HG03066 (cell line): ENCODE measurements around the gene ASIC2.
"Not testable (repeated sequence)": the region's sequence is repeated elsewhere in the genome, so short reads cannot be mapped to it uniquely, and the experiment has no call there.

Source experiments
- ATAC-seq: cut with Tn5 transposase; IDR thresholded peaks from one replicate; pipeline ENCODE4 v1.9.1; 2021; ENCODE audit warnings: low read depth; ENCODE audit not compliant: unreplicated experiment

Gene ASIC2

DNA sequence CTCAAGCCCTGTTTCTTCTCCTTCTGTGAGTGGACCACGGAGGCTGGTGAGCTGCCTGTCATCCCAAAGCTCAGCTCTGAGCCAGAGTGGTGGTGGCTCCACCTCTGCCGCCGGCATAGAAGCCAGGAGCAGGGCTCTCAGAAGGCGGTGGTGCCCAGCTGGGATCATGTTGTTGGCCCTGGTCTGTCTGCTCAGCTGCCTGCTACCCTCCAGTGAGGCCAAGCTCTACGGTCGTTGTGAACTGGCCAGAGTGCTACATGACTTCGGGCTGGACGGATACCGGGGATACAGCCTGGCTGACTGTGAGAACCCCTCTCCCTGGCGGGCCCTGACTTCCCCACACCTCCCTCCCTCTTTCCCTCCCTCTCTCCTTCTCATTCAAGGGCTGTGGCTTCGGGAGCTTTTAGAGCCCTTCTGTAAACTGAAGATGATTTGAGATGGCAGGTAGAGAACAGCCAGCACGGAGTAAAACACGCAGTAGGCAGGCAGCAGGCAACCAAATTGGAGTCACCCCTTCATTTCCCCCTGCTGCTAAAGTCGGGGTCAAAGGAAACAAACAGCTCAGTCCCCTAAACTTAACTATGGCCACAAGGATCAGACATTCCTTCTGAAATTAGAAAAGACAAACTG lies 297.6 kb downstream of the ASIC2 start:
- no peak for ATAC-seq

DNA sequence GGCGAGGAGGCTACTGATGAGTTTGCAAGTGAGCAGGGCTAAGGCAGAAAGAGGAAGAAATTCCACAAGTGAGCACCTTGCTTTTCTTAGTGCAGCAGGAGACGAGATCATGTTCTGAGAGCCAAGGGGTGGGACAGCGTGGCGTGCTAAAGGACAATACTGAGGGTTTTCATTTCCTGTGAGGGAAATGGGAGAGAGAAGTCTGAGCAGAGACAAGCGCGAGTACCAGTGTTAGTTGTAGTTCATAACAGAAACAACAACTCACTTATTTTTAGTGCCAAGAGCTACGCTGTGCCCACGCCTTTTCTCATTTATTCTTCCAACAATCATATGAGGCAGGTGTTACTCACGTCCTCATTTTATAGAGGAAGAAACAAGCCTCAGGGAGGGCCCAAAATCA lies 299.1 kb downstream of the ASIC2 start:
- ATAC-seq: no peak

GRCh38 chr17:32992321-32993033 lies 300.6 kb downstream of the ASIC2 start:
- no peak for ATAC-seq

GRCh38 chr17:32988481-32989101 lies 304.5 kb downstream of the ASIC2 start:
- ATAC-seq: no peak

DNA sequence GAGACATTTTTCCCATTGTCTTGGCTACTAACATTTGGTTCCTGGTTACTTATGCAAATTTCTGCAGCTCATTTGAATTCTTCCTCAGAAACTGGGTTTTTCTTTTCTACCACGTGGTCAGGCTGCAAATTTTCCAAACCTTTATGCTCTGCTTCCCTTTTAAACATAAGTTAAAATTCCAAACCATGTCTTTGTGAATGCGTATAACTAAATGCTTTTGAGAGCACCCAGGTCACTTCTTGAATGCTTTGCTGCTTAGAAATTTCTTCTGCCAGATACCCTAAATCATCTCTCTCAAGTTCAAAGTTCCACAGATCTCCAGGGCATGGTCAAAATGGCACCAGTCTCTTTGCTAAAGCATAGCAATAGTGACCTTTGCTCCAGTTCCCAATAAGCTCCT lies 305.2 kb downstream of the ASIC2 start:
- ATAC-seq: not testable (repeated sequence)

- ATAC-seq: not testable (repeated sequence)
Observed at GRCh38 chr17:32987453-32987805, 305.7 kb downstream of the ASIC2 start.

GRCh38 chr17:32985050-32985756 lies 307.9 kb downstream of the ASIC2 start:
- ATAC-seq: no peak

- ATAC-seq: not testable (repeated sequence)
Observed at GRCh38 chr17:32981611-32982010, 311.5 kb downstream of the ASIC2 start.

DNA sequence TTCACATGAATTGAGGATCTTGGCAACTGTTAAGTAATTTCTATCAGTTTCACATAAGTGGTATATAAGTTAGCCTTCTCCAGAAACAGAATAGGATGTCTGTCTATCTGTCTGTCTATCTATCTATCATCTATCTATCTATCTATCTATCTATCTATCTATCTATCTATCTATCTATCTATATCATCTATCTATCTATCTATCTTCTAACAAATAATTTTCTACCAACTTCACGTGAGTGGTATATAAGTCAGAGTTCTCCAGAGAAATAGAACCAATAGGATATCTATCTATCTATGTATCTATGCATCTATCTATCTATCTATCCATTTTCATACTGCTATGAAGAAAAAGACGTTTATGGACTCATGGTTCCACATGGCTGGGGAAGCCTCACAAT lies 312.9 kb downstream of the ASIC2 start:
- ATAC-seq: no peak

DNA sequence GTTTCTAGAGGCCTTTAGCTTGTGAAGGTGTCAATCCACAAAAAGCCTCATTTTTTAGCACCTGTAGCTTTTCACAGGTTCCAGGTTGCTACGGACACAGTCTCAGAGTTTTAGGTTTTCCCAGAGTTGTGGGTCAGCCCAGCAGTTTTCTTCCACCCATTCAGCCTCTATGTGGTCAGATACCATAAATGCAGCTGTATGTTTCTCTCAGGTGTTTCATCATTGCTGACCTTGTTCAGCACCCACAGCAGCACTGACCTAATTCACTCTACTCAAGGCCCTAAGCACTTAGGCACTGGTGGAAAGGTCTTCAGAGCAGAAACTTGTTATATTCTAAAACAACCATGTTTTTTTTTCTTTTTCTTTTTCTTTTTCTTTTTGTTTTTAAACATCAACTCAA lies 316.5 kb downstream of the ASIC2 start:
- ATAC-seq: no peak

GRCh38 chr17:32976131-32976530 lies 317.0 kb downstream of the ASIC2 start:
- ATAC-seq: no peak

DNA sequence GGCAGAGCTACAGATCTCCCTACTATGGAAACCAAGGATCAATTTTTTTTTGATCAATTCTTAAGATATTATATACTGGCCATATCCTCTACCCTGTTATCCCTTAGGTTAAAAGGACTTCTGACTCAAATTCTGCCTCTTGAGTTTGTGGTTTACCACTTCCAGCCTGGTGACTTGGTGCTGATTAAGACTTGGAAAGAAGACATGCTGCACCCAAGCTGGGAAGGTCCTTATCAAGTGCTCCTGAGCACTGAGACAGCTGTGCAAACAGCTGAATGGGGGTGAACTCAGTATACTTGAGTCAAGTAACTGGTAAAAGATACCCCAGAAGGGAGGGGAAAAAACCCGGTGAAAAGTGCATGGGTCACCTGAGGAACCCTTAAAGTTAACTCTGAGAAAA lies 321.9 kb downstream of the ASIC2 start:
- no peak for ATAC-seq

- ATAC-seq: no peak
Observed at GRCh38 chr17:32970281-32970680, 322.8 kb downstream of the ASIC2 start.

DNA sequence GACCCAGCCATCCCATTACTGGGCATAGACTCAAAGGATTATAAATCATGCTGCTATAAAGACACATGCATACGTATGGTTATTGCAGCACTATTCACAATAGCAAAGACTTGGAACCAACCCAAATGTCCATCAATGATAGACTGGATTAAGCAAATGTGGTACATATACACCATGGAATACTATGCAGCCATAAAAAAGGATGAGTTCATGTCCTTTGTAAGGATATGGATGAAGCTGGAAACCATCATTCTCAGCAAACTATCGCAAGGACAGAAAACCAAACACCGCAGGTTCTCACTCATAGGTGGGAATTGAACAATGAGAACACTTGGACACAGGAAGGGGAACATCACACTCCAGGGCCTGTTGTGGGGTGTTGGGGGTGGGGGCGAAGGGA lies 323.9 kb downstream of the ASIC2 start:
- ATAC-seq: not testable (repeated sequence)

DNA sequence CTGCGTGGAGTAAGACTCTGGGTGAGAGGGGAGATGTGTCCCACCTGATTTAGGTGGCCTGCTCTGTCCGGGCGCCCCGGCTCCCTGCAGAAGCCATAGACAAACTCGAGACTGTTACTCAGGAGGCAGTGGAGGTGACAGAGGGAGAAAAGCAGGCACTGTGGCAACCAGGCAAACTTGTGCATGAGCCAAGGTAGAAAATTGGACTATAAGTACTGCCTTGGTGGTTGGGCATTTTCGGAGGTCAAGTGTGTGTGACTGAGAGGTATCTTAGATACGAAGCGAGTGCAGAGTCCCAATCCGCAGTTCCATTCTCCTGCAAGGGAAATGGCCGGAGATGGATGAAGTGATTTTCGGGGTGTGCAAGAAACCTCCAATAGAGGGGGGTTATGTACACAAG lies 328.6 kb downstream of the ASIC2 start:
- ATAC-seq: no peak
